GM21576 (cell line): Measurements from ENCODE around the gene GRIN2A.

Experiments
- ATAC-seq: cut with Tn5 transposase; IDR thresholded peaks from one replicate; pipeline ENCODE4 v1.9.1; 2021; ENCODE audit warnings: mild to moderate bottlenecking, moderate library complexity; ENCODE audit not compliant: unreplicated experiment

The GRIN2A gene

DNA sequence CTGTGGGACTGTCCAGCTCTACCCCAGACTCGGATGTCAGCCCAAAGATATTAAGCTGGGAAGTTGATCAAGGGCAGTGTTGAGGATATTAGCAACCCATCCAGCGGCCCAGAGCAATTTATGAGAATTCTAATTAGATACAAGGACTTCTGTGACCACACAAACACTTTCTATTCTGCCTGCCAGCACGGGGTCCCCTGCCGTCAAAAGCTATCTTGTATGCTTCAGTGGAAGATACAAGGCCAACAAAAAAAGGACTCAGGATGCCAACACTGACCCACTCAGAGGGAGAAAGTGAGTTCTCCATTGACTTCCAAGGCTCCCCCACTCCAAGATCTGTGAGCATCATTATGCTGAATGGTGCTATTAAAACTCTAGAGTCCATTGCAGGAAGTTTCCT is 390.7 kb downstream of the GRIN2A start:
- ATAC-seq, result no peak

DNA sequence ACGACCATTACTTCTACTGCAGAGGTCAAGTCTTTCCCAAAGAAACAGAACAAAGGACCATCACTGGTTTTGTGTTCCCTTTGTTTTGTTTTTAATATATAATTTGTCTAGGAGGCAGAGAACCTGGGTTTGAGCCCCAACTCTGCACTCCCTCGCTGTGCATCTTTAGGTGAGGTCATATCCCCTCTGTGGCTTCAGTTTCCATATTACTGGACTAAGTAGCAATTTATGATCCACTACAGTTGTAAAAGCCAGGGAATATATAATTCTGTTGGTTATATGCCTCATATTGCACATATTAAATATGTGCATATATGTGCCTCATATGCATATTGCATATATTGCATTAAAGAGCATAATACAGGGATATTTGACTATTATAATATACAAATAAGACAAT is 392.0 kb downstream of the GRIN2A start:
- no peak for ATAC-seq

DNA sequence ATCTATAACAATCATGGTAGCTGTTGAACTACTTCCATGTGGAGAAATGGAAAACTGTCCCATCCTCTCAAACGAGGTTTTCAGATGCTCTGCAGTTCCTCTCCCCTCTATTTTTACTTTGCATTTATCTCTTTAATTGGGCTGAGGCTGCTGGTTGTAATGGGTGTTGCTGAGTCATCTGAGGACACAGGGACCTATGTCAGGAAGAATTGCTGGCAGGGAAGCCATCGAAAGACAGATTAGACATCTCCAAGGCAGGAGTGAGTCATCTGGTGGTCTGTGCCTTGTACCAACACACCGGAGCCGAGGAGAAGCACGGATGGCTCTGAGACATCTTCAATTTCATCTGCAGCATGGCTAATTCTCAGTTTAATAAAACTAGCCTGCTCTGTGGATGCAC is 394.5 kb downstream of the GRIN2A start:
- ATAC-seq, result no peak

DNA sequence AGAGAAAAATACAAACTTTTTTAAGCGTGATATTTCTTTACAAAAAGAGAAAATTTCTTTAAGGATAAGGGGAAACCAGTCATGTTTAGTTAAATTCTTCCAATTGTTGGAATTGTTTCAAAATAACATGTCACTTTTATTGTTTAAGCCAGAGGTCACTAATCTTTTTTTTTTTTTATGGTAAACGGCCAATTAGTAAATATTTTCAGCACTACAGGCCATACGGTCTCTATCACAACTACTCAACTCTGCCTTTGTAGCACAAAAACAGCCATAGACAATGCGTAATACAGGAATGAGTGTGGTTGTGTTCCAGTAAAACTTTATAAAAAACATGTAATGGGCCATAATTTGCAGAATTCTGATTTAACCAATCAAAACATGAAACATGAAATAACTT is 401.4 kb downstream of the GRIN2A start:
- ATAC-seq, result no peak

DNA sequence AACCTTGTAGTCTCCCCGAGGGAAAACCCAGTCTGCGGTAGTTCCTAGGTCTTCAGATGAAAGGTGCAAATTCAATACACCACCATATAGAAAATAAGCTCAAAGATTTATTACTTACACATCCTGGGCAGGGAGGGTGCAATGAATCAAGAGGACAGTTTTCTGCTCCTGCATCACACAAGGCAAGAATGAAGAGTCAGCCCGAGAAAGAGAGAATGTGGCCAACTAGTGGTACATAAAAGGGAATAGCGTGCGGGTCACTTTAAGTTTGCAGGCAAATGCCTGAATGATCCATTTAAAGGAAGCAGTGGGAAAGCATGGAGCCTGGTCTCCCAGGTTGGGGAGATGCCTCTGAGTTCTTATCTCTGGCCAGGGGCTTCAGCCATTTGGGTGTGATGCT is 403.4 kb downstream of the GRIN2A start:
- ATAC-seq, result no peak

DNA sequence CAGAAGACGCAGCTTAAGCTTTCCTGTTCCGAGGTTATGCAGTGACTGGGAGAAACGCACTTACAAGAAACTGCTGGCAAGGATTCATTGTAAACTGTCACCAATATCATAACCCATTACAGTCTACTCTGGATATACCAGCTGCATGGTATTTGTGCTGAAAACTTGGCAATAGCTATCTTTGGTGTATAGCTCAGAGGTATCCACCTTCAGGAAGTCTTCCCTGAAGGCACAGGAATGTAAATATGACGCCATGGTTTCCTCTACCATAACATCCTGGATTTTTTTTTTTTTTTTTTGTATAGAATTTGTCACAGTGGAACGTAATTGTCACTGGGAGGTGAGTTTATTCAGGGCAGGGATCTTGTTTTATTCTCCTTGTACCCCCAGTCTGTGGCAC is 406.2 kb downstream of the GRIN2A start:
- ATAC-seq, result no peak

DNA sequence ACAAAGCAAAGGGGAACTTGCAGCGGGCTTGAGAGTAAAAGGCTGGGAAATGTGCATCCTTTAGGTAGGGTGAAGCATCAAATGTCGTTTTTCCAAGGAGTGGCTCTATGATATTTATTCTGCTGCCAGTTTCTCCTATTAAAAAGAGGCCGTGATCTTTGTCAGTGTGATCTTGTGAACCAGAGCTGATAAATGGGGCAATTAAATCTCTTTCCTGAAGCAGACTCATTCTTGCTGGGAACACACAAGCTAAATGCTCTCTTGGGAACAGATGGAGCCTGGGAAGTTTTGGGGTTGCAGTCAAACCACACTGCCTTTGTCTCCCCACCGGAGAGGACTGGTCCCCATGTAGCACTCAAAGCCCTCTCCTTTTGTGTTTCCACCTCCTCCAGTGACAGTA is 408.9 kb downstream of the GRIN2A start:
- ATAC-seq, result no peak

DNA sequence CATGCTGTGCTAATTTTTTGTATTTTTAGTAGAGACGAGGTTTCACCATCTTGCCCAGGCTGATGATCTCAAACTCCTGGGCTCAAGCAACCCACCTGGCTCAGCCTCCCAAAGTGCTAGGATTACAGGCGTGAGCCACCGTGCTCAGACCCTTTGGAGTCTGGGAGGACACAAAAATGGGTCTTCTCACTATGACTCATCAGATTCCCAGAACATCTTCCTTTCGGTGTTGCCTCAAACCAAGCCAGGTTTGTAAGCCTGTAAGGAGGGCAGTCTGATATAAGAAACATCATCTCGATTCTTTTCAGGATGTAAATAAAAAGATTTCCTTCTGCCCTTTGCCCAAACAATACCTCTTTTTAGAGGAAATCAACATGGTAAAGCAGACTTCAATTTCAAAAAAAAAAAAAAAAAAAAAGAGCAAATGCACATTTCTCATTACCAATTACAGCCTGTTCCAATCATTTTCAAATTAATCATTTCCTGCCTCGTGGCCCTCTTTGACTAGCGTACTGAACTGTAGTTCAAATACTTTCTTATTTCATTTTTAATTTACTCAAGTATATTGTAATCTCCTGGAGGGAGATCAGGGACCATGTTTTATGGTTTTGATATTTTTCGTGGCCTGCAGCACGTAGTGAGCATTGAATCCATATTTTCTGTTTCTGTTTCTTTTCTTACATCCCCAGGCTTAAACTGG is 409.6 kb downstream of the GRIN2A start:
- ATAC-seq, result no peak

DNA sequence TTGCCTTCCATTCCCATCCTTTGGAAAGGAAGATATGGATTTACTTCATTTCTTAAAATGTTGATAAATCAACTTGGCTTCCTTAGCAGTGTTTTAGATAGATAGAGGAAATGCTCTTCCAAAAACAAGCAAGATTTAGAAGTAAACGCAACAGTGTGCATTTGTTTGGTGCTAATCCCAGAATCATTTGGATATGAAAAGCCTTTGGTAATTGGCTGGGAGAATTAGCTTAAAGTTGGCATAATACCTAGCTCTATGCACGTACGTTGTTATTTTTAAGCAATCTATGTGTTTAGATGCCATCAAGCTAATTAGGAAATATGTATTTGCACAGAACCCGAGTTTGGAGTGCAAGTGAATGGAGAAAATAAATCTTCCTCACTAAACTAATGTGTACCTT is 415.3 kb downstream of the GRIN2A start:
- no peak for ATAC-seq

DNA sequence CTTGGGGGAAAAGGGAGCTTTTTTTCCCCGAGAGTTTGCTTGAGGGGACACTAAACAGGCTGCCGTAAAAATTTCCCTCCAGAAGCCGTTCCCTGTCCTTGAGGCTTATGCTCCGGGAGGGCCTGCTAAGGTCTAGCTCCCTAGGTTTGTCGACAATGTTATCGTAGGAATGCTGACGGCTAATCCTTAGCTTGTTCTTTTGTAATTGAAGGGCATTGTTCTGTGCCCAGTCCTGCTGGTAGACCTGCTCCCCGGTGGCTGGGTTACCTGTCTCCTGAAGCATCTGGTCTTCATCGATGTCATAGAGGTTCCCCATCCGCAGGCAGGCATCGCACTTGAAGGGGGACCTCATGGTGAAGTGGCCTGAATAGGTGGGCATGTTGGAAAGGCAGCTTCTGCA is 418.7 kb downstream of the GRIN2A start:
- ATAC-seq, result no peak

DNA sequence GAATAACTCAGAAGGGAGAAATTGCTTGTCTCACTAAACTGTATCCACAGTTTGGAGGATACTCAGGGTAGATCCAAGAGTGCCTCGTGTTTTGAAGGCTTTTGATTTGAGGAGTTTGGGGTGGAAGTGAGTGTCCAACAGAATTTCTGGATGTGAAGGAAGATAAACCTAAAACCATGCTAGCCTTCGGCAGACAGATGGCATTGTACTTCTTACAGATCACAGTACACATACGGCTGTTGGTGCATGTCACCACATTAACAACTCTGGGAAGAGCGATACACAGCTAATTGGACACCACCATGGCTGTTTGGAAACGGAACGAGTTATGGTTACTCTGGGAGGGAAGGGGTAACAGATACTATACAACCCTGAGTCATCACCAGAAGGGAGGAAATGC is 420.4 kb downstream of the GRIN2A start:
- no peak for ATAC-seq

DNA sequence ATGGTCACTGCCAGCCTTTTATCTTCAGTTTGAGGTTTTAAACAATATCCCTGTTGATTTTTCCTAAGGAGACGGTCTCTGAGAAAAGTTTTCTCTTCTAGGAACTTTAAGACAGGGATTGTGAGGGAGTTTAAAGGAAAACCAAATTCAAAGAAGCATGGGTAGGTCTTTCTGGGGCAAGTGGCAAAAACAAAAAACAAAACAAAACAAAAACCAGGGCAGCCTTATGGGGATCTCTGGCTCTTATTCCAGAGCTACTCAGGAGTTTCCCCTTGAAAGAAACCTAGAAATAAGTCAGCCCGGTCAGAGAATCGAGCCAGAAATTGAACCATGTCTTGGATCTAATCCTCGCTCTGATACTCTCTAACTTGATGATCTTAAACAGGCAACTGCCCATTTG is 424.5 kb downstream of the GRIN2A start:
- ATAC-seq, result no peak

DNA sequence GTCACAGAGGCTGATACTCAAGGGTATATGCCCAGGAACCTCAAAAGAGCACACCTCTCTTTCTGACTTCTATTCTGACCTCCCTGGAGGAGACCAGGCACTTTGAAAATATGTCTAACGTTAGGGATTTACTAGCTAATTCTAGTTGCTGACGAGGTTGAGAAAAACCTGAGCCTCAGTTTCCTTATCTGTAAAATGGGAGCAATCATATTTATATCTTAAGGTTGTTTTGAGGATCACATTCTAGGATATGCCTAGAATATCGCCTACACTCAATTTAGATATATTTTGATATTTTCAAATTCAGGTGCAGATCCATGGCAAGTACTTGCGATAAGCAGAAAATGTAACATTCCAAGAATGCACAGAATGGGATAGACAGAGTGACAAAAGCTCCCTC is 425.8 kb downstream of the GRIN2A start:
- ATAC-seq, result no peak

DNA sequence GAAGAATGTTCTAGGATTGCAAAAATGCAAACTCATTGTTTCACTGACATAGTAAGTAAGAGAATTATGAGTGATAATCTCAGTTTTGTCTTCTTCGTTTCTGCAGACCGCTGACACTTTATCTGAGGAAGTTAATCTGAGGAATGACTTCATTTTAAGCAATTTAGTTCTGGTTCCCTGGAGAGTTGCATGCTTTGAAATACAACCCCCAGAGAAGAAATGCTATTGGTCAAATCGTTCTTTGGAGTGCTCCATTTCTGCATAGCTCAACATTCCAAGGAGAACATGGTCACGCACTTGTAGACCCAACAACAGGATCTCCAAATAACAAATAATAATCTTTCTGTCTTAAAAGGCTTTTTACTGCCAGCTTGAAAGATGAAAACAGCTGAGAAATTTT is 427.1 kb downstream of the GRIN2A start:
- ATAC-seq, result no peak

DNA sequence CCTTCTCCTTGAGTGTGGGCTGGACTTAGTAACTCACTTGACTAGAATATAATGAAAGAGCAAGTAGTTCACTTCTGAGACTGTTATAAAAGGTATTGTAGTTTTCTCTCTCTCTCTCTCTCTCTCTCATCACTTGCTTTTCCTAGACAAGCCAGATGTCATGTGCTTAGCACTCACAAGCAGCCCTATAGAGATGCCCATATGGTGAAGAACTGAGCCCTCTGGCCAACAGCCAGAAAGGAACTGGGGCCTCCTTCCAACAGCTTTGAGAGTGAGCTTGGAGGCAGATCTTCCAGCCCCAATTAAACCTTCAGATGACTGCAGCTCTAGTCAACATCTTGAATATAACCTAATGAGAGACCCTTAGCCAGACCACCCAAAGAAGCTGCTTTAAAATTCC is 440.5 kb downstream of the GRIN2A start:
- ATAC-seq, result no peak

DNA sequence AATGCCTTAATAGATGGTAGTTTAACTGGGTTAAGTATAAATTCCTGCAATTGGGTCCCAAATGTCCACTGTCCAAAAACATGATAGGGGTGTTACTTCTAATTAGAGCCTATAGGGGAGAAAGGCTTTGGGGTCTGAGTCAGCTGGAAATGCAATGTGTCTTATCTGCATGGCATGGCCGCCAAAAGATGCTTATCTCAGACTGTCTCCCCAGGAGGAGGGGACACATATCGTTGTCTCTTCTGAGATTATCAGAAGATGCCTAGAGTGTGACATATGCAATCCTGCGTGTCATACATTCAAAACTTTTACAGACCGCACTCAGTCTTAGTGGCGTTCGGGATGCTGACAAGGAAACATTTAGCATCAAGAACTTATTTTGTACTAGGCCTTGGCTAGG is 442.9 kb downstream of the GRIN2A start:
- ATAC-seq, result no peak

DNA sequence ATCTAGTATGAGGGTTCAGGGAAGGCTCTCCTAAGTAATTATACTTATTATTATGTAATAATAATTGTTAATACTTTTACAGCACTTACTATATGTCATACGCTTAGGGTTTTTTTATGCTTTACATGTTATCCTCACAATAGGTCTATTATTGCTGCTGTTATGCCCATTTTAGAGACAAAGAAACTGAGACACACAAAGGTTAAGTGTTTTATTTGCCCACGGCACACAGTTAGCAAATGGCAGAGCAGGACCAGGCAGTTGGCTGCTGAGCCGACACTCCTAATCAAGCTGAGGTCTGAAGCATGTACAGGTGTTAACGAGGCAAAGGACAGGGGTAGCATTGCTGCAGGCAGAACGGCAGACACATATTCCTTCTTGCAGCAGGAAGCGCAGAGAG is 443.5 kb downstream of the GRIN2A start:
- ATAC-seq, result no peak

DNA sequence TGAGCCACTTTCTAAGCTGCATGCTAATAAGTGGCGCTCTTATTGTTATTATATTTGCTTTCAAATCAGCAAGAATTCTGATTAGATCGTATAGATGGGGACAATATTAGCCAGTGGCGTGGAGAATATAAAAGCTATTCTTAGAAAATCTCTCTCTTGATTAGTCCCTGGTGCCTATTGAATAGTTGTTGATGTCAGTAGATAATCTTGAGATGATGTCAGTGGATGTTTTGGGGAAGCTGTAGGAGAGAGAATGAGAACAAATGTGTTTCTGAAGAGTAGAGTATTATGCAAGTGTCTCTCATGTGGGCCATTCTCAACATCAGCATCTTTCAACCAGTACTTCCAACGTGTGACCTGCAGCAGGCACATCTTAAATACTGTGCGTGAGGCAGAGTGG is 445.7 kb downstream of the GRIN2A start:
- ATAC-seq, result no peak

DNA sequence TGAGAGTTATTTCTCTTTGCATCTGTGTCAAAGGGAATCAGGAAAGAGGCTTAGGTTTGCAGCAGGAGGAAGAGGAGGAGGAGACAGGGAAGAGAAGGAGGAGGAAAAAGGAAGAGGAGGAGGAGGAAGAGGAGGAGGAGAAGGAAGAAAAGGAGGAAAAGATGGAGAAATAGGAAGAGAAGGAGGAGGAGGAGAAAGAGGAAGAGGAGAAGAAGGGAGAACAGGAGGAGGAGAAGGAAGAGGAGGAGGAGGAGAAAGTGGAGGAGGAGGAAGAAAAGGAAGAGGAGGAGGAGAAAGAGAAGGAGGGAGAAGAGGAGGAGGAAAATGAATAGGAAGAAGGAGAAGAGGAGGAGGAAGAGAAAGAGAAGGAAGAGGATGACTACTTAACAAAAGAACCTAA is 459.1 kb downstream of the GRIN2A start:
- no peak for ATAC-seq

DNA sequence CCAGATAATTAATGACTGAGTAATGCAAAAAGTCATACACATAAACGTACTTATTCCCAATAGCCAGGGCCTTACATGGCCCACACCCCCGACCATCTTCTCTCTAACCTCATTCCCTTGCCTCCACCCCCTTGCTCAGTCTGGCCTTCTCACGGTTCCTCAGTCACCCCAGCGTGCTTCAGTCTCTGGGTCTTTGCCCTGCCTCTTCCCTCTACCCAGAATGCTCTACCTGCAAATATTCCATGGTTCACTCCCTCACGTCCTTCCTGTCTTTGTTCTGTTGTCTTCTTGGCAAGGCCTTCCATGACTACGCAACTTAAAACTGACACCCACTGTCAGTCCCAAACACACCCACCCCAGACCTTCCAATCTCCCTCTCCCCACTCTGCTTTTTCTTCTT is 468.3 kb downstream of the GRIN2A start:
- ATAC-seq, result no peak

DNA sequence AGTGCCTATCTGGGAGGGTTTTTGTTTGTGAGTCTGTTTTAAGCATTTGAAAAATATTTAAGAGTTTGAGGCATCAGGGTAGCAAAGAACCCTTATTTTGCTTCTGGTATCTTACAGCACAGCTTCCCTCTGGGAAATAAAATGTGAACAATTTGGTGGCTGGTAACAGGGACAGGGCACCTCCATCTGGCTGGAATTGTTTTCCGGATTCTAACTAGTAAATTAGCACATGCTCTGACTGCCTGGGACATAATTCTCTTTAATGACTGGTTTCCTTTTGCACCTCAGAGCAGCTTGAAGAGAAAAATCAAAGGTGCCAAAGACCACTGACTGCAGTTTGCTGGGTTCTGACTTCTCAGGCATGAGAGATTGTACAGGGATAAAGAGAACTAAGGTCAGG is 469.1 kb downstream of the GRIN2A start:
- ATAC-seq, result no peak

DNA sequence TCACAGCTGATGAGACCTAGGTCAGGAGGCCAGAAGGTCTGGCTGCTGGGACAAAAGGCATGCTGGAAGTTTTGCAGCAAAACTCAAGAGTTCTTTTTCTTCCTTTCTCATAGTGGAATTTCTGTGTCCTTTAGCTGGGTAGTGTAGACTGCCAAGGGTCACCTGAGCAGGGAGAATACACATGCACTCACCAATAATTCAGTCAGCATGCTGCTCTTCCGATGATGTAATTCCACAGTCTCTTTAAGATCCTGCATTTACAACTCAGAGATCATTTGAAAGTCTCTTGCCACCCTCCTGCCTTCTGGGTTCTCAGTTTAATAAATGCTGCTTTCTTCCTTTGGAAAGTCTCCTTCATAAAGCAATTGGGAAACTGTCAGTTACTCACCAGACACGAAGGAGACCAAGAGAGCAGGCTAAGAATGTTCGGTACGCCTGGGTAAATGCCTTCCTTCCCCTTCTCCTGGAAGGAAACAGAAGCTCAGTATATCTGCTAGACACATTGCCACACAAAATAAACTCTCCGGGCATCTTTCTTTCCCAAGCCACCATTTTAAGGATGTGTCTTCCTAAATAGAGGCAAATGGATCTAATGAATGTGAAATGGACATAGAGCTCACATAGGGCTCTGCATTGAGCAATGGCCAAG is 473.1 kb downstream of the GRIN2A start:
- no peak for ATAC-seq

DNA sequence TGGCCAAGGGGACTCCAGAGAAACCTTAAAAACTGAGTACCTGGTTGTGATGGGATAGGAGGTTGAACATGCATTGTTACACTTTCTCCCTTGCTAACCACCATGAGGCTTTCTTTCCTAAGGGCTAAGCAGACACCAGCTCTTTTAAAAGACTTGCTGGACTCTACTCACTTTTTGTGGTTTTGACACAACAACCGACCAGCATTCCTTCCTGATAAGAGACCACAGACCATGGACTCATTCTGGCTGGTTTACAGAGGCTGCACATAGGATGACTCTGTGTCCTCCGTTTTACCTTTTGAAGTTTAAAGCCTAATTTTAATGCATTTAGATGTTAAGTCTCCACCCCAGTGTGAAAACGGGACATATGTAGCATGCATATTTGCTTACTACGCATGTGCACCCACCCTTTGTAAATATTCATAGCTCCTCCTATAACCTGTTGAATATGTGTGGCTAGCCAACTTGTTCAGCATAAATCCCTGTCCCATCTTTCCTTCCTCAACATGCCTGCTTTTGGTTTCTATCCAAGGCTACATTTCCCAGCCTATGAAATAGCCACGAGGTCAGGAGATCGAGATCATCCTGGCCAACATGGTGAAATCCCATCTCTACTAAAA is 475.9 kb downstream of the GRIN2A start:
- ATAC-seq, result no peak
